Hepatic stellate cell (primary cell): ENCODE results near the gene MYEOV.
A peak's percentile ranks its signal among the peaks of the same experiment; 100 is the strongest.

Experiments
- DNase-seq: peaks from one replicate; pipeline ENCODE4 v3.0.0; 2011; ENCODE audit warnings: low spot score

The MYEOV gene

DNA sequence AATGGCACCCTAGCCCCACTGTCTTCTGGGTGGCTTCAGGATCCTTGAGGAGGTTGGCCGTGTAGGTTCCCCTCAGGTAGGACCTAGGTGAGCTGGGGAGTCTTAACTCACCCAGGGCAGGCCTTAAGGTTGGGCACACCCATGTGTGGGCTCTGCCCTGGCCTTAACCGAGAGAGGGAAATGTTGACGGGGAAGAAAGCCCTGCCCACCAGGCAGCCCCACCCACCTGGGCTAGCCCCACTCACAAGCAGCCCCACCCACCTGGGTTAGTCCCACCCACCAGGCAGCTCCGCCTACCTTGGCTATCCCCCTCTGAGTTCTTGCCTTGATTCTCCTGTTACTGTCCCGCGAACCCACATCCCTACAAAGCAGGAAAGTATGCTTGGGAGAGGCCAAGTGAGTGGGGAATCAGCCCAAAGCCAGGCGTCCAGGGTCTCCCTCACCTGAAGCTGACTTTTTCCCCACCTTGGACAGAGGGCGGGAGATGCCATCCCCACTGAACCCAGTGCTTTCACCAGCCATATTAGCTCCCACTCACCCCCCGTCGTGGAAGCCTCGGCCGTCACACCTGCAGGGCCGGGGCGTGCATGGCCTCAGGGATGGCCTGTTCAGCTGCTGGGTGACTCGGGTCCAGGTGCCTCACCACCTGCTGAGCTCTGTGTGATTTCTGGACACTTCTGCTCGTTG is at the start of gene MYEOV:
Gene MYEOV (plus strand): TSS at position 337 of the 687 bp plus-strand sequence. CDS start 1,200 bp downstream, outside the sequence.
- peak; percentile 43 for DNase-seq

- no peak for DNase-seq
These were observed 49.7 kb upstream of the MYEOV start for GRCh38 chr11:69244266-69244665.

DNA sequence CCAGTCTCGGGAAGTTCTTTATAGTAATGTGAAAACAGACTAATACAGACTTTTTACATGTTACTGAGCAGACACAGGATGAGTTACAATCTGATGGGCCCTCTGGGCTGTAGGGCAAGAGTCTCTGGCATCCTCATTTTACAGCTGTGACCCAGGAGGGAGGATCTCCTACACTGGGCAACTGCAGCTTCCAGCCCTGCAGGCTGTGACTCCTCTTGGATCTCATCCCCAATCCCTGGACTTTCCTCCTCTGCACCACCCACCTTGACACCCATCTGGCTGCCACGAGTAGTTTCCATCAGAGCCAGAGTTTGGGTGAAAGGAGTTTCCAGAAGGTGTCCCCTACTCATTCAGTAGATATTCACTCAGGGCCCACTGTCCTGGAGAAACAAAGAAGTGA is 48.9 kb upstream of the MYEOV start:
- DNase-seq = no peak

- DNase-seq = no peak
These were observed 48.2 kb upstream of the MYEOV start for GRCh38 chr11:69245491-69246345.

DNA sequence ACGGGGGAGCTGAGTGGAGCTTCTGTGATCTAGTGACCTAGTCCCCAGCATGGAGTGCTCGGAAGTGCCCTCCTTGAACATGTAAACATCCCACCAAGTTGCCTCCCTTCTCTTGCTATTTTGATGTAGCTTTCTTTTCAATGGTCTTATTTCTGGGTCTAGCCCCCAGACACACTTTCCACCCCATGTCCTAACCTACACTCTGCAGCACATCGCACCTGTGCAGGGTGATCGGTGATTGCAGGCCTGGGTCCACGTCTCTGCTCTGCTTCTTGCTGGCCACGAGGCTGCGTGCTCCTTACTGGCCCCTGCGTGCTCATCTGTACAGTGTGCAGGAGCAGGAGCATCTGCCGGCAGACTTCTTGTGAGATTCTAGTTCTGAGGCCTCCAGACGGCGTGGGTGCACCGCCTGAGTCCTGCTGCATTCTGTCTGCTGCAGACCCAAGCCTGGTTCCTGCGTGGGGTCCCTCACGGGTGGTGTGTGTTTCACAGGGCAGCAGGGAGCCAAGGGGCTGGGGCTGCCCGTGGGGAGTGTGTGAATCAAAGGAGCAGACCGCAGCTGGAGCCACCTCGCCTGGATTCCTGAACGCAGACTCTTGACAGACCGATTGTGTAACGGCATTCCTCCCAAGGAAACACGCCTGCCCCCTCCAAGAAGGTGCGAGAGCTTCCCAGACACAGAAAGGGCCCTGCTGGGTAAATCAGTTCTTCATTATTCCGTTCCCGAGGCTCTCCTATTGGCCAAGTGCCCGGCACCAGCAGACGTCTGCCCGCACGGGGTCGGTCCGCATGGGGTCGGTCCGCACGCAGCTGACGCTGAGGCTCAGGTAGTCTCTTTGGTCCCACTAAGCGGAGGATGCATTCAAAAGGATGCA is 44.4 kb upstream of the MYEOV start:
- no peak for DNase-seq

- no peak for DNase-seq
These were observed 43.5 kb upstream of the MYEOV start for GRCh38 chr11:69250186-69251056.

GRCh38 chr11:69251057-69251393 is 42.9 kb upstream of the MYEOV start:
- no peak for DNase-seq

DNA sequence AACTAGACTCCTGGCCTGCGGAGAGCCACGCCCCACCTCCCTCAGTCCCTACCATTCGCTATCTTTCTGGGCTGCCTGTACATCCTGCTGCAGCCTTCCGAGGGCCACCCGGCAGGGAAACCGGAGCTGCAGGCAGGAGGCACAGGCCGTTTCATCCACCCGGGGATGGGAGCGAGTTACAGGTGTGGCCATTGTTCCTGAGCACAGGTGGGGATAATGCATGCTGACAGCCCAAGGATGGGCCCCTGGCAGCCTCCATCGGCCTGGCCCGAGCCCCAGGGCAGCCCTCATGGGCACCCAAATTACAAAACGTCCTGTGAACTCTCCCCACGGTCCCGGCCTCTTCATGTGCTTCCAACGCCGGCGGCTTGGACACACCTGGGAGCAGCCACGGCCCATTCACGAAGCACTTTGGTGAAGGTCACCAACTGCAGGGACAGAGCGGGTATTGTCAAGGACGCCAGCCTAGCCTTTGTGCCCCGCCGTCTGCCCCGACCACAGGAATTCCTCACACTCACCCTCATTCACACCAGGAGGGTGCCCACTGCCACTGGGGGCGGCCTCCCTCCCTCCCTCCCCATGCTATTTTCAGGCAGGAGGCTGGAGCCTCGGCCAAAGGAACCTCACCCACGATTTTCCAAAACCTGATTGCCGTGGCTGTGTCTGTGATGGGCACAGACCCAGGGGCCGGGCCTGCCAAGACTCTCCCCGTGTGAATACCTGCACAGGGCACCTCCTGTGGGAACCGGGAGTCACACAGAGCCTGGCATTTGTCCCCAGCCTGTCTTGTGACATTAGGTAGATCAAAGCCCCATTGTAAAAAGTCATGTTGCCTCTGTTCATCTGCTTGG is 42.1 kb upstream of the MYEOV start:
- no peak for DNase-seq

DNA sequence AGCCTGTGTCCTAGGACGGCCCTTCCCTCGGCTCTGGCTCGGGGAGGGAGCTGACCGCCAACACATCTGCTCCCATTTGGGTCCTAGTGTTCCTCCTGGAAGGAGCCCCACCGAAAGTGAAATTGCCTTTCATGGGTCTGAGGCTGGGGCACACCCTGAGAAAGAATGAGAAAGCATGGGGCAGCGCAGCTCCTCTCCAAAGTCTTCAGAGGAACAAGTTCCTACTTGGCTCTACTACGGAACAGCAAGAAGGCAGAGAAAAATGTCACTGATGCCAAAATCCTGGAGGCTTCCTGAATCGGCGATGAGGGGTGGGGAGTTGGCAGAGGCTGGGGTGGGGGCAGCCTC is 41.5 kb upstream of the MYEOV start:
- DNase-seq = no peak

DNA sequence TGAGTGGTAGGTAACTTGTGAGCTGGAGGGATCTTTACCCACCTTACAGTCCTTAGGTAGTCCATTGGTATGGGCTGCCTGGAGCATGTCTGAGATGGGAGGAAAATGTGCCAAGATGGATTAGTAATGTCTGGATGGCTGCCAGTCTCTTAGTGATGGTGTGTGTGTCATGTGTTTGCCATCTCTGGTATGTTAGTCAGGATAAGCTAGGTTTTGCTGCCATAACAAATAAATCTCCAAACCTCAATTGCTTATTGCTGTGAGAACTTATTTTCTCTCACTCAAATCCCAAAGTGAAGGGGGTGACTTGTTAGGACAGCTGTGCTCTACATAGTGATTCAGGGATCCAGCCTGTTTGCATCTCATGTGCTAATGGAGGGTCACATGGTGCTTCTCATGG is 40.9 kb upstream of the MYEOV start:
- DNase-seq = peak; percentile 29

- DNase-seq = no peak
These were observed 36.8 kb upstream of the MYEOV start for GRCh38 chr11:69257134-69257533.

GRCh38 chr11:69257838-69258658 is 35.9 kb upstream of the MYEOV start:
- DNase-seq = no peak

- DNase-seq = no peak
These were observed 34.9 kb upstream of the MYEOV start for GRCh38 chr11:69259096-69259495.

DNA sequence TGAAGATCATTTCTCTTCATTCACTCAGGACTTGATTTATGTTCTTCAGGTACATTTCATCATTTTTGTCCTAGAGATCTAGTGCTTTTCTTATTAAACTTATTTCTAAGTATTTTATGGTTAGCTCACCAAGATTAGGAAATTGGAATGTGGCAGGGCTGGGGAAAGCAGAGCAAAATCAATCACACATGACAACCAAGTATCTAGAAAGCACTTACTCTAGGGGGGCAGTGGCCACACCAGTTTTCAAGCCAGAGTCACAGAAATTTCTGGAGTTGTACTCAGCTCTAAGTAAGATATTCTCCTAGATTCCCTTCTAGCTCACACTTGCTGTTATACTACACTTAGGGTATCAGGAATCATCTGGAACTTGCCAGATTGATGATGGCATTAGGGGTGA is 33.3 kb upstream of the MYEOV start:
- no peak for DNase-seq

DNA sequence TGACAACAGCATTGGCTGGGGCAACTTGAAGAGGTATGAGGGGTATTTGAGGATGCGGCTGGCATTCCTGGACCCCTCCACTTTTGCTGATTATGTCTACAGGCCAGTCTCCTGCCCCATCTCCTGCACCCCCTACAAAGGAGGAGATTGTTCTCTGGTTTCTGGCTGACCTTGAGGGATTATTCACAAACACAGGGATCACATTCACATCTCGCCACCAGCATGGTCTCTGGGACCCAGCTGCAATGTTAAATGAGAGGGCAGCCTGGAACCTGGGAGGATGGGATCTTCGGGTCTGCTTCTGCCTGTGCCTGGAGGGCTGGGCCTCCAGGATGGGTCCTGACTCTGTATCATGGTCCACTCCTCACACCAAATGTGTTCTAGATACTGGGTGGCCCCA is 32.8 kb upstream of the MYEOV start:
- DNase-seq = no peak

DNA sequence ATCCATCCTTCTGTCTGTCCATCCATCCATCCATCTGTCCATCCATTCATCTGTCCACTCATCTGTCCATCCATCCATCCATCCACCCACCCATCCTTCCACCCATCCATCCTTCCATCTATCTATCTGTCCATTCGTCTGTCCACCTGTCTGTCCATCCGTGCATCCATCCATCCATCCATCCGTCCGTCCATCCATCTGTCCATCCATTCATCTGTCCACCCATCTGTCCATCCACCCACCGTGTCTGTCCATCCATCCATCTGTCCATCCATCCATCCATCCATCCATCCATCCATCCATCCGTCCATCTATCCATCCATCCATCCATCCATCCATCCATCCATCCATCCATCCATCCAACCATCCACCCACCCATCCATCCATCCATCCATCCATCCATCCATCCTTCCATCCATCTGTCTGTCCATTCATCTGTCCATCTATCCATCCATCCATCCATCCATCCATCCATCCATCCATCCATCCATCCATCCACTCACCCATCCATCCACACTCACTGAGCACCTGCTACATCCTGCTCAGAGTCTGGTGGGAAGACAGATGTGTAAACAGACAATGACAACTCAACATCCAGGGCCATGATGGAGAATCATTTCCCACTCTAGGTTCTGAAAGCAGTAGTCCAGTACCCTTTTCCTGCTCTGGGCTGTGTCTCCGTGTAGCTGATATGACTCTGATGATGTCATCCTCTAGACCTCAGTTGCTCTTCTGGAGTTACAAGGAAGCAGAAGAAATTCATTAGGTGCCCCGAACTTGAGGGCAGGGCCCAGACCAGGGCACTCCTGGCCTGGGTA is 30.8 kb upstream of the MYEOV start:
- DNase-seq = no peak

- DNase-seq = no peak
These were observed 30.3 kb upstream of the MYEOV start for GRCh38 chr11:69263736-69264052.

DNA sequence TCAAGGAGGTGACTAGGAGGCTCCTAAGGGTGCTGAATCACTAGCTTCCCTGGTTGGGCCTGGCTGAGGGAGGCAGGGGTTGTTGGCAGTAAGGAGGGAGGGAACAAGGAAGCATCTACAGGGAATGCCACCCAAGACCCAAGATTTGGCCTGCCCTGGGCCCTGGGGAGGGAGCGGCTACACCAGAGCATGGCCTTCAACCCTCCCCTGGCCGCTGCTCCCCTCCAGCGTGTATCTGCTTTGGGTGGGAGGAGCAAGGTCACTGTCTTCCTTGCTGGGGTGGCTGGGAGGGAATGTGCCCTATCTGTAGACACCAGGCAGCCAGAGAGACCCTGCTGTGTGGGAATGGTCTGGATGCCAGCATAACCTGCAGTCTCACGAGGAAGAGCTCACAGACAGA is 29.5 kb upstream of the MYEOV start:
- no peak for DNase-seq

- DNase-seq = no peak
These were observed 28.7 kb upstream of the MYEOV start for GRCh38 chr11:69265210-69265609.
